PC-9 (cell line): ENCODE data around the gene NRGN. TPM values are rescaled to one million over a fixed set of nuclear protein-coding genes. Genes with fewer than 3 reads are reported as not detected.

Experiments
- BruUV-seq: library from RNA; stranded (reverse); fragments of 400-500 nt; replicated peaks from 2 replicates; lab custom pipeline; 2021; lab: Mats Ljungman, UMichigan
- CTCF ChIA-PET: fragments of 300-600 bp; sonication (Branson Sonifier 250); formaldehyde crosslinking; loops from one replicate; lab custom pipeline; 2022; ENCODE audit warnings: antibody characterized with exemption; lab: Charles Lee
- POLR2A ChIA-PET: fragments of 300-600 bp; sonication (Branson Sonifier 250); formaldehyde crosslinking; loops from one replicate; lab custom pipeline; 2022; ENCODE audit warnings: antibody characterized with exemption; ENCODE audit not compliant: unreplicated experiment; lab: Charles Lee
- DNase-seq, 2 experiments: peaks; one replicate each; pipeline versions ENCODE4 v3.0.0 to v3.0.0-alpha.2; 2015 to 2022; ENCODE audit warnings: mixed read lengths in 1 of 2
- H2AFZ ChIP-seq: fragments of 200-600 bp; sonication (generic); 2 replicates; pipeline ENCODE4 v1.8.1; 2017; ENCODE audit warnings: antibody characterized with exemption
- H3F3A ChIP-seq: fragments of 200-600 bp; sonication (generic); 2 replicates; pipeline ENCODE4 v1.8.1; 2017; ENCODE audit warnings: antibody characterized with exemption, mild to moderate bottlenecking, low read depth; ENCODE audit not compliant: insufficient read depth
- H3K27ac ChIP-seq: fragments of 200-600 bp; sonication (generic); 2 replicates; pipeline ENCODE4 v1.6.1; 2016; ENCODE audit warnings: mixed run types
- H3K27me3 ChIP-seq: fragments of 200-600 bp; sonication (generic); 2 replicates; pipeline ENCODE4 v1.6.1; 2016; ENCODE audit warnings: low read depth, mixed run types; ENCODE audit not compliant: insufficient read depth
- H3K36me3 ChIP-seq: fragments of 200-600 bp; sonication (generic); 2 replicates; pipeline ENCODE4 v1.6.1; 2016; ENCODE audit warnings: low read depth, mixed run types
- H3K4me1 ChIP-seq: fragments of 200-600 bp; sonication (generic); replicated peaks from 2 replicates; pipeline ENCODE4 v1.6.1; 2016; ENCODE audit warnings: mixed run types; ENCODE audit not compliant: insufficient read depth
- H3K4me2 ChIP-seq: fragments of 200-600 bp; sonication (generic); 2 replicates; pipeline ENCODE4 v1.6.1; 2017; ENCODE audit warnings: mixed run types
- H3K4me3 ChIP-seq: fragments of 200-600 bp; sonication (generic); 2 replicates; pipeline ENCODE4 v1.6.1; 2016; ENCODE audit warnings: mixed run types
- H3K79me2 ChIP-seq: fragments of 200-600 bp; sonication (generic); 2 replicates; pipeline ENCODE4 v1.6.1; 2017; ENCODE audit warnings: low read depth, mixed run types
- H3K9me2 ChIP-seq: fragments of 200-600 bp; sonication (generic); 2 replicates; pipeline ENCODE4 v1.8.1; 2017; ENCODE audit warnings: mild to moderate bottlenecking; ENCODE audit not compliant: insufficient read depth
- H3K9me3 ChIP-seq: fragments of 200-600 bp; sonication (generic); 2 replicates; pipeline ENCODE4 v1.8.1; 2016; ENCODE audit warnings: low read depth; ENCODE audit not compliant: insufficient read depth
- H4K20me1 ChIP-seq: fragments of 200-600 bp; sonication (generic); 2 replicates; pipeline ENCODE4 v1.8.1; 2017; ENCODE audit not compliant: insufficient read depth
- CTCF ChIP-seq: fragments of 200-600 bp; sonication (generic); conservative IDR thresholded peaks from 2 replicates; pipeline ENCODE4 v1.6.1; 2017; ENCODE audit warnings: mixed run types, antibody characterized with exemption, mild to moderate bottlenecking, moderate library complexity
- EZH2 ChIP-seq: fragments of 200-600 bp; sonication (generic); IDR thresholded peaks from 2 replicates; pipeline ENCODE4 v1.8.0; 2017; ENCODE audit warnings: antibody characterized with exemption, low read depth
- intact Hi-C: fragments of 100-400 bp; cut with micrococcal nuclease; formaldehyde crosslinking; loops from one replicate; pipeline ENCODE4 v1.10.0; 2022; ENCODE audit not compliant: unreplicated experiment
- total RNA-seq: library from RNA; stranded (reverse); gene quantifications from 2 replicates; pipeline ENCODE4 v1.2.3, GENCODE V29; 2021

Gene NRGN
- total RNA-seq, 1 experiment from 2014 or later = 10.2 TPM

DNA sequence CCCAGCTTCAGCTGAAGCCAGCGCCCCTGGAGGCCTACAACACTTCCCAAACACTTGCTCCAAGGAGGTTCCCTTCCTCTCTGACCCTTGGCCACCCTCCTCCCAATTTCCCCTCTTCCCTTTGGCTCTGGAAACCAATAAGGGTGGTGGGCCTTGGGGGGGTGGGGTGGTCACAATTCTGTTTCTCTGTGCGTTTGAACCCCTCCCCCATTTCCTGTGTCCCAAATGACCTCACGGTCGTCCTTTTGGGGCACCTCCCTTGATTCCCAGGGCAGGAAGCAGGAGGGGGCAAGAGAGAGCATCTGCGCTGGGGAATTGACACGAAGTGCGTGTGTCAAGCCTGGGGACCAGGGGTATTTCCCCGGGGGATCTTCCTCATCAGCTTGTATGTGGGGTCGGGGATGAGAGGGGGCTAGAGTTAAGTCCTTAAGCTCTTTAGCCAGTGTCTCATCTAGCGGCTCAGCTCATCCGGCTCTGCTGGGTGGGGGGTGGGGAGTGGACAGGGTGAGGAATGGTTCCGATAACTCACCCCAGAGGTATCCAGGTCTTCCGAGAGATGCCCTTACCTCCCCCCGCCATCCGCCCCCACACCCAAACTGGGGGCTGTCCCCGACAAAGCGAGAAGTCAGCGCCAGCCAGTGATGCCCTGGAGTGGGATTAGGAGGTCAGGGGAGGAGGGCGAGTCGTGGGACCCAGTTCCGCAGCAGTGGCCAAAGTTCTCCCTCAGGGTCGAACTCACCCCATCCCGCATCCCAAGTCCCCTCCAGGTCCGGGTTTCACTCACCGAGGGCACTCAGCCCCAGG, 21.8 kb downstream of the NRGN start:
- Histone ChIP-seq H3K27ac (no peak overlapping the region), H3K9me2 (no peaks in the 10 kb centered on the region), H3K4me3 (peak overlapping the region; percentile 98), H3K4me2 (peak overlapping the region; percentile 91), H3K9me3 (no peaks in the 10 kb centered on the region), H3K27me3 (no peaks in the 10 kb centered on the region), H3F3A (peaks cover 12% of the 10 kb centered on the region), H3K36me3 (no peaks in the 10 kb centered on the region), H3K4me1 (peaks cover 26% of the 10 kb centered on the region), H2AFZ (peak overlapping the region; percentile 90), H3K79me2 (peaks cover 23% of the 10 kb centered on the region; the same call in 1 of the 2 replicates), H4K20me1 (no peaks in the 10 kb centered on the region)
- TF ChIP-seq EZH2 = no peak
- TF ChIP-seq CTCF = no peak
- ChIA-PET CTCF (interaction anchor here (0.7 to 1.2 kb wide), 3 partner anchors 13 to 24 kb away, joined by 3 to 5 read pairs (median 3); no protein-coding TSS in a partner anchor), POLR2A (no interaction called here)
- DNase-seq = no peak
- TSS peak; percentile 54 for BruUV-seq
- intact Hi-C loops = loop anchor here (2.0 kb wide), 1 partner anchor 75 kb away; no protein-coding TSS in a partner anchor

DNA sequence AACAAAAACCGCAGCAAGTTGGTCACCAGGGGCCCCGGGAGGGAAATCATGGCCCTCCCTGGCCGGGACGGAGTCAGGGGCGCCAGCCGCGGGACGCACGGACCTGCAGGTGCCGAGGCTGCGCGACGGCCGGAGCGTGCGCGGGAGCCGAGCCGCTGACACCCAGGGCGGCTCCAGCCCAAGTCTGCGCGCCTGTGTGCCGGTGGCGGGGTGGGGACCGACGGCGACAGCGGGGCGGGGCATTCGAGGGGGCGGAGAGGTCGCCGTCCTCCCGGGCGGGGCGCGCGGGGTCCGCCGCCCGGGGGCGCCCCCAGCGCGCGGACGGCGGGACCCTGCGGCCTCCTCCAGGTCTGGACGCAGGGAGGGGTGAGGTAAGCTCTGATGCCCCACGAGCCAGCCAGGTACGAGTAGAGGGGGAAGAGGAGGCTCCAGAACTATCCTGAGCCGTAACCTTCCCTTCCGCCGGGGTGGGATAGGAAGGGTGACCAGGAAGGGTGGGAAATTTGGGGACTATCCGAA, 22.4 kb downstream of the NRGN start, which contains the start of gene ESAM:
Gene ESAM, minus strand, starts transcription at position 186 of the 519 bp plus-strand sequence. Its CDS starts 136 bp downstream, at position 50.
- H3K4me3 ChIP-seq = peak within 1 kb of the TSS; percentile 98
- H3K36me3 ChIP-seq = peaks cover 5% of the 10 kb centered on the region; the same call in 1 of the 2 replicates
- DNase-seq = peak; percentile 50 to 78
- intact Hi-C loops = loop anchor here (2.0 kb wide), 1 partner anchor 75 kb away; no protein-coding TSS in a partner anchor
- CTCF ChIA-PET = interaction anchor here (0.6 to 2.2 kb wide), 6 partner anchors 13 to 93 kb away, joined by 3 to 21 read pairs (median 5); no protein-coding TSS in a partner anchor
- peak within 1 kb of the TSS; percentile 90 for H2AFZ ChIP-seq
- H4K20me1 ChIP-seq = no peaks in the 10 kb centered on the region
- H3K79me2 ChIP-seq = peaks cover 28% of the 10 kb centered on the region; the same call in 1 of the 2 replicates
- BruUV-seq = no TSS peak
- no peaks in the 10 kb centered on the region for H3K9me2 ChIP-seq
- peak within 1 kb of the TSS; percentile 91 for H3K4me2 ChIP-seq
- no peaks in the 10 kb centered on the region for H3K27me3 ChIP-seq
- POLR2A ChIA-PET = no interaction called here
- H3F3A ChIP-seq = peaks cover 12% of the 10 kb centered on the region
- no peak for TF ChIP-seq EZH2
- H3K9me3 ChIP-seq = no peaks in the 10 kb centered on the region
- H3K4me1 ChIP-seq = peaks cover 26% of the 10 kb centered on the region
- H3K27ac ChIP-seq = peak within 1 kb of the TSS; percentile 47

DNA sequence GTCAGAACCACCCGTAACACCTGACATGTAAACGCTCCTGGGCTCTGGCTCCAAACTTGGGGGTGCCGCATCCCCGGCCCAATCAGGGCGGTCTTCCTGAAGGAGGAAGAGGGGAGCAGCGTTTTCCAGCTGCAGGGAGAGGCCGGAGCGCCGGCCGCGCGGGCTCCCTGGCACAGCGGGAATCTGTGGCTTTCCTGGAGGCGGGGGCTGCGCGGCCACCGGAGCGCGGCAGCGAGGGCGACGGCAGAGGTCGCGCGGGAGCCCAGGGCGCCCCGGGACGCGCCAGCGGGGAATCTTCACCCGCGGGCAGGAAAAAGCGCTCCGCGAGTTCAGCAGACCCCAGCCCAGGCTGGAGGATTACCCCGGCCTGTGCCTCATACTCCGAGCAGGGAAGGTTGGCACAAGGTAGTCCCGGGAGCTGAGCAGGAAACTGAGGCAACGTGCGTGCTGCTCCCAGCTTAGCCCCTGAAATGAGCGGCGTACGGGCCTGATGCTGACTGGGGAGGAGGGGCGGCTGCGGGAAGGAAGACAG, 22.9 kb downstream of the NRGN start:
- peak overlapping the region; percentile 90 for H2AFZ ChIP-seq
- ChIA-PET POLR2A (interaction anchor here (1.3 kb wide), 1 partner anchor 14 kb away, joined by 16 read pairs; no protein-coding TSS in a partner anchor), CTCF (interaction anchor here (0.6 to 2.2 kb wide), 9 partner anchors 14 to 93 kb away, joined by 3 to 21 read pairs (median 7); partner anchors contain the start of genes SIAE and SPA17)
- H3K4me2 ChIP-seq = peak overlapping the region; percentile 91
- peaks cover 10% of the 10 kb centered on the region; the same call in 1 of the 2 replicates for H3K36me3 ChIP-seq
- TF ChIP-seq CTCF = no peak
- no peak for TF ChIP-seq EZH2
- H3K9me2 ChIP-seq = no peaks in the 10 kb centered on the region
- peak overlapping the region; percentile 98 for H3K4me3 ChIP-seq
- intact Hi-C loops = loop anchor here (1.0 to 2.0 kb wide), 6 partner anchors 16 to 93 kb away; partner anchors contain the start of genes SIAE and SPA17
- H4K20me1 ChIP-seq = no peaks in the 10 kb centered on the region
- TSS peak; percentile 44 for BruUV-seq
- no peaks in the 10 kb centered on the region for H3K9me3 ChIP-seq
- peaks cover 30% of the 10 kb centered on the region; the same call in 1 of the 2 replicates for H3K79me2 ChIP-seq
- H3K4me1 ChIP-seq = peaks cover 26% of the 10 kb centered on the region
- H3F3A ChIP-seq = peaks cover 12% of the 10 kb centered on the region
- H3K27me3 ChIP-seq = no peaks in the 10 kb centered on the region
- DNase-seq = peak in 1 of 2 experiments; percentile 53
- H3K27ac ChIP-seq = peak overlapping the region; percentile 47
